ENCODE data around the gene SERPINF2.
"Not testable (repeated sequence)": the region's sequence is repeated elsewhere in the genome, so short reads cannot be mapped to it uniquely, and the experiment has no call there.

The SERPINF2 gene

GRCh38 chr17:1736348-1737281 lies 6.1 kb upstream of the SERPINF2 start:
- DNase-seq (ENCODE audit: low read depth): peak; percentile 80

GRCh38 chr17:1737531-1738291 lies 5.0 kb upstream of the SERPINF2 start:
- DNase-seq (ENCODE audit: low read depth): no peak
- no peak overlapping the region for H3K4me3 ChIP-seq (ENCODE audit: low read depth, low read length)
- TF ChIP-seq CTCF (IDR thresholded peaks at IDR 0.05; ENCODE audit: insufficient read depth, low read depth, low read length, missing control alignments): no peak

More at GRCh38 chr17:1736348-1737281, 6.1 kb upstream of the SERPINF2 start:
- no peak overlapping the region for H3K4me3 ChIP-seq (ENCODE audit: low read depth, low read length)
- no peak for TF ChIP-seq CTCF (IDR thresholded peaks at IDR 0.05; ENCODE audit: insufficient read depth, low read depth, low read length, missing control alignments)

- DNase-seq (ENCODE audit: low read depth); H3K4me3 ChIP-seq (ENCODE audit: low read depth, low read length): not testable (repeated sequence)
Observed at GRCh38 chr17:1741899-1742298, 772 bp upstream of the SERPINF2 start.

GRCh38 chr17:1743088-1743439 lies 393 bp downstream of the SERPINF2 start:
- TF ChIP-seq CTCF (IDR thresholded peaks at IDR 0.05; ENCODE audit: insufficient read depth, low read depth, low read length, missing control alignments): no peak
- no peak overlapping the region for H3K4me3 ChIP-seq (ENCODE audit: low read depth, low read length)
- no peak for DNase-seq (ENCODE audit: low read depth)

- no peak overlapping the region for H3K4me3 ChIP-seq (ENCODE audit: low read depth, low read length)
- no peak for DNase-seq (ENCODE audit: low read depth)
- TF ChIP-seq CTCF (IDR thresholded peaks at IDR 0.05; ENCODE audit: insufficient read depth, low read depth, low read length, missing control alignments): no peak
Observed at GRCh38 chr17:1744551-1745512, 2.2 kb downstream of the SERPINF2 start.

GRCh38 chr17:1745513-1746020 lies 2.9 kb downstream of the SERPINF2 start:
- H3K4me3 ChIP-seq (ENCODE audit: low read depth, low read length): no peak overlapping the region
- no peak for TF ChIP-seq CTCF (IDR thresholded peaks at IDR 0.05; ENCODE audit: insufficient read depth, low read depth, low read length, missing control alignments)
- no peak for DNase-seq (ENCODE audit: low read depth)
